Retinal pigment epithelial cell (primary cell): ENCODE results near the gene PBXIP1.
A peak's percentile ranks its signal among the peaks of the same experiment; 100 is the strongest.

Experiments
- DNase-seq: peaks from one replicate; pipeline ENCODE4 v3.0.0-alpha.2; 2010; ENCODE audit warnings: low read depth
- H3K4me3 ChIP-seq: 2 replicates; pipeline ENCODE4 v1.5.1; 2011; ENCODE audit warnings: mild to moderate bottlenecking, low read length, control low read depth, moderate library complexity
- CTCF ChIP-seq: conservative IDR thresholded peaks from 2 replicates; pipeline ENCODE4 v1.5.1; 2011; ENCODE audit warnings: low read depth, low read length, control low read depth, inconsistent platforms

PBXIP1 gene

GRCh38 chr1:154936555-154937084 lies 19.3 kb downstream of the PBXIP1 start, which contains the start of gene PMVK:
Gene PMVK (minus strand): TSS chr1:154936719. CDS start chr1:154936685, 34 bp downstream.
- TF ChIP-seq CTCF: peak; percentile 38
- H3K4me3 ChIP-seq: peak within 1 kb of the TSS; percentile 64
- peak; percentile 84 for DNase-seq

- no peak for TF ChIP-seq CTCF
- DNase-seq: no peak
- H3K4me3 ChIP-seq: peak overlapping the region; percentile 64
Measured at GRCh38 chr1:154935749-154936554, 19.9 kb downstream of the PBXIP1 start.

- no peak for TF ChIP-seq CTCF
- H3K4me3 ChIP-seq: no peak overlapping the region
- DNase-seq: no peak
Measured at GRCh38 chr1:154934358-154934948, 21.4 kb downstream of the PBXIP1 start.

- H3K4me3 ChIP-seq: no peak overlapping the region
- TF ChIP-seq CTCF: no peak
- DNase-seq: no peak
Measured at GRCh38 chr1:154931940-154932487, 23.9 kb downstream of the PBXIP1 start.

- no peak for DNase-seq
- H3K4me3 ChIP-seq: no peak overlapping the region
- TF ChIP-seq CTCF: no peak
Measured at GRCh38 chr1:154926201-154926600, 29.7 kb downstream of the PBXIP1 start.

- H3K4me3 ChIP-seq: no peak overlapping the region
- DNase-seq: no peak
- no peak for TF ChIP-seq CTCF
Measured at GRCh38 chr1:154925335-154926170, 30.3 kb downstream of the PBXIP1 start.
